WTC11 (cell line): ENCODE results near the gene SETD1B. TPM values are rescaled to one million over a fixed set of nuclear protein-coding genes. Genes with fewer than 3 reads are reported as not detected.

ENCODE experiments used
- ATAC-seq: fragments of 200-7000 bp; cut with Tn5 transposase; 2 replicates; pipeline ENCODE4 v1.10.0; 2021; ENCODE audit warnings: mild to moderate bottlenecking, moderate library complexity
- CTCF ChIA-PET: fragments of 300-600 bp; sonication (Branson Sonifier 250); formaldehyde crosslinking; loops from one replicate; lab custom pipeline; 2021; ENCODE audit warnings: antibody characterized with exemption; lab: Charles Lee
- POLR2A ChIA-PET: fragments of 350-600 bp; sonication (Branson Sonifier 250); formaldehyde crosslinking; loops from one replicate; lab custom pipeline; 2021; ENCODE audit warnings: antibody characterized with exemption; lab: Charles Lee
- DNase-seq: peaks from one replicate; pipeline ENCODE4 v3.0.0; 2021; ENCODE audit warnings: low spot score
- H3K27ac Mint-ChIP-seq: 2 replicates; pipeline ENCODE4 v1.8.0; 2021; ENCODE audit warnings: mixed read lengths
- H3K27me3 Mint-ChIP-seq: 2 replicates; pipeline ENCODE4 v1.8.0; 2021; ENCODE audit warnings: low read depth, mild to moderate bottlenecking, moderate library complexity, mixed read lengths
- H3K36me3 Mint-ChIP-seq: 2 replicates; pipeline ENCODE4 v1.8.0; 2021; ENCODE audit warnings: mixed read lengths
- H3K4me1 Mint-ChIP-seq: 2 replicates; pipeline ENCODE4 v1.8.0; 2022; ENCODE audit warnings: mixed read lengths
- H3K4me3 Mint-ChIP-seq: 2 replicates; pipeline ENCODE4 v1.8.0; 2021; ENCODE audit warnings: mild to moderate bottlenecking, moderate library complexity, mixed read lengths
- H3K9me3 Mint-ChIP-seq: 2 replicates; pipeline ENCODE4 v1.8.0; 2021; ENCODE audit warnings: mixed read lengths
- ATF6 ChIP-seq: sonication (generic); formaldehyde crosslinking; IDR thresholded peaks from 2 replicates; pipeline ENCODE4 v1.8.1; 2023; ENCODE audit warnings: mild to moderate bottlenecking, missing genetic modification reagents
- E2F5 ChIP-seq: sonication (generic); formaldehyde crosslinking; IDR thresholded peaks from 2 replicates; pipeline ENCODE4 v1.8.1; 2022; ENCODE audit warnings: mild to moderate bottlenecking, moderate library complexity, missing genetic modification reagents
- ESRRA ChIP-seq: sonication (generic); formaldehyde crosslinking; IDR thresholded peaks from 2 replicates; pipeline ENCODE4 v1.8.1; 2022; ENCODE audit warnings: mild to moderate bottlenecking, missing genetic modification reagents, borderline replicate concordance
- MLX ChIP-seq: sonication (generic); formaldehyde crosslinking; IDR thresholded peaks from 2 replicates; pipeline ENCODE4 v1.8.1; 2023; ENCODE audit warnings: mild to moderate bottlenecking, missing genetic modification reagents, moderate library complexity
- NR2C2 ChIP-seq: sonication (generic); formaldehyde crosslinking; IDR thresholded peaks from 2 replicates; pipeline ENCODE4 v1.8.0; 2022; ENCODE audit warnings: mild to moderate bottlenecking, missing genetic modification reagents
- NR3C1 ChIP-seq: sonication (generic); formaldehyde crosslinking; conservative IDR thresholded peaks from 2 replicates; pipeline ENCODE4 v1.8.1; 2023; ENCODE audit warnings: low read depth, mild to moderate bottlenecking, missing genetic modification reagents
- RORB ChIP-seq: fragments of 250-450 bp; sonication (Bioruptor Pico); IDR thresholded peaks from 2 replicates; pipeline ENCODE4 v1.9.0; 2021; ENCODE audit warnings: mild to moderate bottlenecking
- SMAD4 ChIP-seq: sonication (generic); formaldehyde crosslinking; IDR thresholded peaks from 2 replicates; pipeline ENCODE4 v1.8.0; 2022; ENCODE audit warnings: mild to moderate bottlenecking, missing genetic modification reagents
- TEAD4 ChIP-seq: sonication (generic); formaldehyde crosslinking; IDR thresholded peaks from 2 replicates; pipeline ENCODE4 v1.8.0; 2022; ENCODE audit warnings: mild to moderate bottlenecking, missing genetic modification reagents
- ZBTB21 ChIP-seq: sonication (generic); formaldehyde crosslinking; IDR thresholded peaks from 2 replicates; pipeline ENCODE4 v1.8.1; 2023; ENCODE audit warnings: mild to moderate bottlenecking, missing genetic modification reagents, borderline replicate concordance
- ZNF281 ChIP-seq: sonication (generic); formaldehyde crosslinking; IDR thresholded peaks from 2 replicates; pipeline ENCODE4 v1.8.0; 2023; ENCODE audit warnings: mild to moderate bottlenecking, missing genetic modification reagents
- ZNF396 ChIP-seq: fragments of 250-450 bp; sonication (Bioruptor Pico); IDR thresholded peaks from 2 replicates; pipeline ENCODE4 v1.8.0; 2021; ENCODE audit warnings: mild to moderate bottlenecking, moderate library complexity, borderline replicate concordance
- ZNF423 ChIP-seq: fragments of 250-450 bp; sonication (Bioruptor Pico); IDR thresholded peaks from 2 replicates; pipeline ENCODE4 v2.1.2; 2022; ENCODE audit warnings: mild to moderate bottlenecking, moderate library complexity
- ZNF671 ChIP-seq: fragments of 250-450 bp; sonication (Bioruptor Pico); IDR thresholded peaks from 2 replicates; pipeline ENCODE4 v1.8.0; 2021; ENCODE audit warnings: mild to moderate bottlenecking
- total RNA-seq: library from RNA; stranded (reverse); gene quantifications from 3 replicates; pipeline ENCODE4 v1.2.3, GENCODE V29; 2021
- TF ChIP-seq, protein P1 (sequence below): sonication (generic); formaldehyde crosslinking; IDR thresholded peaks from 2 replicates; pipeline ENCODE4 v1.8.0; 2023; ENCODE audit warnings: missing genetic modification reagents
- TF ChIP-seq, protein P2 (sequence below): sonication (generic); formaldehyde crosslinking; IDR thresholded peaks from 2 replicates; pipeline ENCODE4 v1.8.0; 2022; ENCODE audit warnings: mild to moderate bottlenecking, missing genetic modification reagents
- TF ChIP-seq, protein P3 (sequence below): sonication (generic); formaldehyde crosslinking; conservative IDR thresholded peaks from 2 replicates; pipeline ENCODE4 v1.8.1; 2022; ENCODE audit warnings: mild to moderate bottlenecking, missing genetic modification reagents
- TF ChIP-seq, protein P4 (sequence below): fragments of 200-600 bp; IDR thresholded peaks from 2 replicates; pipeline ENCODE4 v1.8.0; 2022; ENCODE audit warnings: antibody characterized with exemption
- TF ChIP-seq, protein P5 (sequence below): fragments of 250-450 bp; sonication (Bioruptor Pico); IDR thresholded peaks from 2 replicates; pipeline ENCODE4 v1.9.0; 2021; ENCODE audit warnings: mild to moderate bottlenecking

SETD1B gene
- total RNA-seq, 1 experiment from 2014 or later, result 19.5 TPM

GRCh38 chr12:121810234-121810817 lies 6.5 kb downstream of the SETD1B start (continued):
- TF ChIP-seq, protein P1, sequence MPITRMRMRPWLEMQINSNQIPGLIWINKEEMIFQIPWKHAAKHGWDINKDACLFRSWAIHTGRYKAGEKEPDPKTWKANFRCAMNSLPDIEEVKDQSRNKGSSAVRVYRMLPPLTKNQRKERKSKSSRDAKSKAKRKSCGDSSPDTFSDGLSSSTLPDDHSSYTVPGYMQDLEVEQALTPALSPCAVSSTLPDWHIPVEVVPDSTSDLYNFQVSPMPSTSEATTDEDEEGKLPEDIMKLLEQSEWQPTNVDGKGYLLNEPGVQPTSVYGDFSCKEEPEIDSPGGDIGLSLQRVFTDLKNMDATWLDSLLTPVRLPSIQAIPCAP, result no peak

DNA sequence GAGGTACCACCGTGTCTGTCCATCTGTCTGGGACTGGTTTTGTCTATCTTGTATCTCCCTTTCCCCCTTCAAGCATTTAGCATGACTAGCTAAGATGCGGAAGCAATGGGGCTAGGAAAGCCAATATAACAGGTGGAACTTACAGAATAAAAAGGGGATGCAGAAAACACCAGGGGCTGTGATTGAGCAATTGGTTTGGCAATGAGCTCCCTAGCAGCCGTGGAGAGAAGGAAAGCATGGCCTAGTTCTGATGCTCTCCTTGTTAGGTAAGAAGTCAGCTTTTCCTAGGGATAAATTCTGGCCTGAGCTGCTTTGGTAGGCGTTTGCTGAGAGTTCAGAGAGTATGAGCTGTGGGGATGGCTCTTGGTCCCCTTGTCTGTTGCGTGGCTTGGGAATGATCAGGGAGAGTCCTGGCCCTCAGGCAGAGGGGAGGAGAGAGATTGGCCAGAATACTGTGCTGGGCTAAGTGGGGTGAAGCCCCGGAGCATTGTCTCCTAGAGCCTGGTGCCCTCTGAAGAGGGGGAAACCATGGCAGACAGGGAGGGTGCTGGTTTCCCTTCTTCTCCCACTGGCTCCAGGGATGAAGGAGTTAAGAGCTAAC lies 7.1 kb downstream of the SETD1B start:
- ChIA-PET POLR2A (interaction anchor here (0.6 to 8.7 kb wide), 4 partner anchors 13 to 1665 kb away, joined by 3 to 161 read pairs (median 4); partner anchors contain the start of gene RHOF), CTCF (interaction anchor here (0.5 to 11.9 kb wide), 26 partner anchors 11 to 281 kb away, joined by 3 to 532 read pairs (median 8); partner anchors contain the start of genes CFAP251, HPD, PSMD9 and RHOF)
- TF ChIP-seq ZNF281 (CRISPR knock-in tag) (no peak), NR2C2 (CRISPR knock-in tag) (no peak), ZNF423 (CRISPR knock-in tag) (peak; percentile 1; the same call in 1 of the 2 replicates), ATF6 (CRISPR knock-in tag) (no peak), ZNF396 (CRISPR knock-in tag) (no peak)
- TF ChIP-seq, protein P2, sequence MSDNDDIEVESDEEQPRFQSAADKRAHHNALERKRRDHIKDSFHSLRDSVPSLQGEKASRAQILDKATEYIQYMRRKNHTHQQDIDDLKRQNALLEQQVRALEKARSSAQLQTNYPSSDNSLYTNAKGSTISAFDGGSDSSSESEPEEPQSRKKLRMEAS (CRISPR knock-in tag), result no peak
- Mint-ChIP-seq H3K27ac (peak overlapping the region; percentile 17), H3K9me3 (no peaks in the 10 kb centered on the region), H3K36me3 (peaks cover 11% of the 10 kb centered on the region), H3K27me3 (no peaks in the 10 kb centered on the region), H3K4me1 (peaks cover 39% of the 10 kb centered on the region), H3K4me3 (peak overlapping the region; percentile 87)
- ATAC-seq, result no peak
- DNase-seq, result no peak

DNA sequence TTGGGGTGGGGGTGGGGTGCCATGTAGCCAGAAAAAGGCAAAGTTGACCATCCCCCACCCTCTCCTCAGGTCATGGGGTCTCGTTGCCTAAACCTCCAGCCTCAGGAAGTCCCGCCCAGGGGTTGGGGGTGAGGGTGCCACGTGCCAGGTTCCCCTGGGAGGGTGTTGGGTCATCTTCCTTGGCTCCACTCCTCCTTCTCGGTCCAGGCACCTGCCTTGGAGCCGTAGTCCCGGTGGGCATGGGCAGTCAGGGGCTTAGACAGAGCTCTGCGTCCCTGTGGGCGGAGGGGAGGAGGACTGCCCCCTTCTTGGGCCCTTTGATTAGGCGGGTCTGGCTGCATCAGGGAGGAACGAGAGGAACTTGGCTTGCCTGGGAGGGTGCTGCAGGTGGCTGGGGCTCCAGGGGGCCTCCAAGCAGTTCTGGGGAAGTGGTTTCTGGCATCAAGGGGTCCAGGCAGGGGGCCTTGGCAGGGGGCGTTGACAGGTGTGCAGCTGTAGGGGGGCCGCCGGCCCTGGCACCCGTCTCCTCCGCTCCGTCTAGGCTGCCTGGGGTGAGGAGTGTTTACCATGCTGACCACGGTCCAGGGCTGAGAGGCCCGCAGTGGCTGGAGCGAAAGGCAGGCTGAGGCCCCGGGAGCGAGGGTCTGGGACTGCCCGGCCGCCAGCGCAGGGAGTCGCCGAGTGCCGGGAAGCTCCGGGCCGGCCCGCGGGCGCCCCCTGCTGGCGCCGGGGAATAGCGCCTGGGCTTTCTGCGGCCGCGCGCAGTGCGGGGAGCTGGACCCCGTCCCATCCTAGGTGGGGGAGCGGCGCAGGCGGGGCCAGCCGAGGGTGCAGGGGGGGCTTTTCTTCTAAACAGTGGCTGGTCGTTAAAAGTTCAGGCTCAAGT lies 7.9 kb downstream of the SETD1B start:
- Mint-ChIP-seq H3K27me3 (no peaks in the 10 kb centered on the region), H3K4me1 (peaks cover 32% of the 10 kb centered on the region), H3K9me3 (no peaks in the 10 kb centered on the region), H3K36me3 (peaks cover 17% of the 10 kb centered on the region), H3K4me3 (peak overlapping the region; percentile 87), H3K27ac (peak overlapping the region; percentile 86)
- ATAC-seq, result peak; percentile 77
- peak; percentile 80 for DNase-seq
- ChIA-PET CTCF (interaction anchor here (0.5 to 11.9 kb wide), 53 partner anchors 11 to 477 kb away, joined by 3 to 532 read pairs (median 4); partner anchors contain the start of genes ANAPC5, B3GNT4, CFAP251 and DIABLO), POLR2A (interaction anchor here (0.6 to 8.7 kb wide), 8 partner anchors 13 to 1666 kb away, joined by 3 to 161 read pairs (median 4); partner anchors contain the start of genes PSMD9 and RHOF)
- TF ChIP-seq MLX (CRISPR knock-in tag) (no peak), ZNF671 (CRISPR knock-in tag) (no peak), SMAD4 (CRISPR knock-in tag) (no peak), TEAD4 (no peak), ESRRA (peak; percentile 68; the same call in 1 of the 2 replicates), NR3C1 (no peak), E2F5 (CRISPR knock-in tag) (no peak; the same call in 1 of the 2 replicates), RORB (CRISPR knock-in tag) (no peak), ZBTB21 (CRISPR knock-in tag) (no peak; the same call in 1 of the 2 replicates)
- TF ChIP-seq, protein P3, sequence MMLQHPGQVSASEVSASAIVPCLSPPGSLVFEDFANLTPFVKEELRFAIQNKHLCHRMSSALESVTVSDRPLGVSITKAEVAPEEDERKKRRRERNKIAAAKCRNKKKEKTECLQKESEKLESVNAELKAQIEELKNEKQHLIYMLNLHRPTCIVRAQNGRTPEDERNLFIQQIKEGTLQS (CRISPR knock-in tag), result no peak
- TF ChIP-seq, protein P4, sequence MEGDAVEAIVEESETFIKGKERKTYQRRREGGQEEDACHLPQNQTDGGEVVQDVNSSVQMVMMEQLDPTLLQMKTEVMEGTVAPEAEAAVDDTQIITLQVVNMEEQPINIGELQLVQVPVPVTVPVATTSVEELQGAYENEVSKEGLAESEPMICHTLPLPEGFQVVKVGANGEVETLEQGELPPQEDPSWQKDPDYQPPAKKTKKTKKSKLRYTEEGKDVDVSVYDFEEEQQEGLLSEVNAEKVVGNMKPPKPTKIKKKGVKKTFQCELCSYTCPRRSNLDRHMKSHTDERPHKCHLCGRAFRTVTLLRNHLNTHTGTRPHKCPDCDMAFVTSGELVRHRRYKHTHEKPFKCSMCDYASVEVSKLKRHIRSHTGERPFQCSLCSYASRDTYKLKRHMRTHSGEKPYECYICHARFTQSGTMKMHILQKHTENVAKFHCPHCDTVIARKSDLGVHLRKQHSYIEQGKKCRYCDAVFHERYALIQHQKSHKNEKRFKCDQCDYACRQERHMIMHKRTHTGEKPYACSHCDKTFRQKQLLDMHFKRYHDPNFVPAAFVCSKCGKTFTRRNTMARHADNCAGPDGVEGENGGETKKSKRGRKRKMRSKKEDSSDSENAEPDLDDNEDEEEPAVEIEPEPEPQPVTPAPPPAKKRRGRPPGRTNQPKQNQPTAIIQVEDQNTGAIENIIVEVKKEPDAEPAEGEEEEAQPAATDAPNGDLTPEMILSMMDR, result peak; percentile 98
- TF ChIP-seq, protein P5, sequence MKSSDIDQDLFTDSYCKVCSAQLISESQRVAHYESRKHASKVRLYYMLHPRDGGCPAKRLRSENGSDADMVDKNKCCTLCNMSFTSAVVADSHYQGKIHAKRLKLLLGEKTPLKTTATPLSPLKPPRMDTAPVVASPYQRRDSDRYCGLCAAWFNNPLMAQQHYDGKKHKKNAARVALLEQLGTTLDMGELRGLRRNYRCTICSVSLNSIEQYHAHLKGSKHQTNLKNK (CRISPR knock-in tag), result no peak
